Measurements from ENCODE around the gene ZRSR2. TPM values are rescaled to one million over a fixed set of nuclear protein-coding genes. Genes with fewer than 3 reads are reported as not detected.

Gene ZRSR2
- total RNA-seq, 1 experiment from 2014 or later: 3.0 TPM

GRCh38 chrX:15786915-15787314 is 3.4 kb upstream of the ZRSR2 start:
- Histone ChIP-seq H3K9me3 (ENCODE audit: control insufficient read depth, insufficient read depth, low read depth, low read length) (no peaks in the 10 kb centered on the region), H3K27ac (ENCODE audit: low read length) (no peak overlapping the region), H3K27me3 (ENCODE audit: control insufficient read depth, insufficient read depth, low read length) (no peaks in the 10 kb centered on the region), H3K36me3 (ENCODE audit: control insufficient read depth, insufficient read depth, low read length) (no peaks in the 10 kb centered on the region), H3K4me3 (ENCODE audit: low read depth in 2 of 2, low read length in 2 of 2) (no peak overlapping the region), H3K4me1 (ENCODE audit: control insufficient read depth, insufficient read depth, low read length) (no peaks in the 10 kb centered on the region)
- in situ Hi-C loops (cut with HindIII; ENCODE audit: low pct_unique_long_range_greater_than_20kb, low sequenced_read_pairs): no loop called here
- TF ChIP-seq SIN3A (IDR thresholded peaks at IDR 0.05; ENCODE audit: borderline replicate concordance, insufficient read depth, low read depth, low read length): no peak
- TF ChIP-seq, protein P1, sequence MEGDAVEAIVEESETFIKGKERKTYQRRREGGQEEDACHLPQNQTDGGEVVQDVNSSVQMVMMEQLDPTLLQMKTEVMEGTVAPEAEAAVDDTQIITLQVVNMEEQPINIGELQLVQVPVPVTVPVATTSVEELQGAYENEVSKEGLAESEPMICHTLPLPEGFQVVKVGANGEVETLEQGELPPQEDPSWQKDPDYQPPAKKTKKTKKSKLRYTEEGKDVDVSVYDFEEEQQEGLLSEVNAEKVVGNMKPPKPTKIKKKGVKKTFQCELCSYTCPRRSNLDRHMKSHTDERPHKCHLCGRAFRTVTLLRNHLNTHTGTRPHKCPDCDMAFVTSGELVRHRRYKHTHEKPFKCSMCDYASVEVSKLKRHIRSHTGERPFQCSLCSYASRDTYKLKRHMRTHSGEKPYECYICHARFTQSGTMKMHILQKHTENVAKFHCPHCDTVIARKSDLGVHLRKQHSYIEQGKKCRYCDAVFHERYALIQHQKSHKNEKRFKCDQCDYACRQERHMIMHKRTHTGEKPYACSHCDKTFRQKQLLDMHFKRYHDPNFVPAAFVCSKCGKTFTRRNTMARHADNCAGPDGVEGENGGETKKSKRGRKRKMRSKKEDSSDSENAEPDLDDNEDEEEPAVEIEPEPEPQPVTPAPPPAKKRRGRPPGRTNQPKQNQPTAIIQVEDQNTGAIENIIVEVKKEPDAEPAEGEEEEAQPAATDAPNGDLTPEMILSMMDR (IDR thresholded peaks at IDR 0.05): no peak
- TF ChIP-seq TCF7L2 (IDR thresholded peaks at IDR 0.05; ENCODE audit: low read depth, low read length): no peak
- TF ChIP-seq POLR2AphosphoS5 (IDR thresholded peaks at IDR 0.05; ENCODE audit: low read depth, low read length): no peak
- TF ChIP-seq REST (IDR thresholded peaks at IDR 0.05; ENCODE audit: insufficient read depth in 1 of 2, low read depth in 2 of 2, low read length in 1 of 2): no peak
- ATAC-seq (no peak), DNase-seq (ENCODE audit: low read depth, low spot score) (no peak)
- CTCF ChIA-PET: no interaction called here
- POLR2A ChIA-PET: no interaction called here
- intact Hi-C loops (cut with micrococcal nuclease; ENCODE audit: unreplicated experiment): no loop called here
- no TSS peak for BruUV-seq (replicated peaks)

DNA sequence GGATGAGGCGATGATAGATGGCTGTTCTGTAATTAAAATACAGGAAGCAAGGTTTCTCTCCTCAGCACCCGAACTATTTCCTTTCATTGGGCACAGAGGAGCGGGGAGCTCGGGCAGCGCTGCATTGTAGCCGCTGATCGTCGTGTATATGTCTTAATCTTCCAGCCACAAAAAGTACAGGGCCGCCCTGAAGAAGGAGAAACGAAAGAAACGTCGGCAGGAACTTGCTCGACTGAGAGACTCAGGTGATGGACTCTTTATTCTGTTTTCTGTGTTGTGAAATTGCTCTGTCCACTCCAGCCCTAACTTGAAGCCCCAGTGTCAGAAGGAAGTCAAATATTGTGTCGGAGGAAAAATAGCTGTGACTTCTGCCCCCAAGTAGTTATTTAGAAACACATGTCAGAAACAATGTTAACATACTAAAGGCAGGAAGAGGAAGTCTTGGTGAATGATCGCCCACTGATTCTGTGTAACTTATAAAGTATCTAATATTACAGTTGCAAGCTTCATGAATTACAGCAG is 546 bp downstream of the ZRSR2 start:
- BruUV-seq (replicated peaks): TSS peak; percentile 93
- intact Hi-C loops (cut with micrococcal nuclease; ENCODE audit: unreplicated experiment): no loop called here
- no peaks in the 10 kb centered on the region for H3K9me3 ChIP-seq (ENCODE audit: control insufficient read depth, insufficient read depth, low read depth, low read length)
- no peaks in the 10 kb centered on the region for H3K27me3 ChIP-seq (ENCODE audit: control insufficient read depth, insufficient read depth, low read length)
- H3K4me1 ChIP-seq (ENCODE audit: control insufficient read depth, insufficient read depth, low read length): no peaks in the 10 kb centered on the region
- TF ChIP-seq REST (IDR thresholded peaks at IDR 0.05; ENCODE audit: insufficient read depth in 1 of 2, low read depth in 2 of 2, low read length in 1 of 2) (no peak), TCF7L2 (IDR thresholded peaks at IDR 0.05; ENCODE audit: low read depth, low read length) (no peak), SIN3A (IDR thresholded peaks at IDR 0.05; ENCODE audit: borderline replicate concordance, insufficient read depth, low read depth, low read length) (no peak), POLR2AphosphoS5 (IDR thresholded peaks at IDR 0.05; ENCODE audit: low read depth, low read length) (no peak)
- TF ChIP-seq, protein P1 (IDR thresholded peaks at IDR 0.05): no peak
- H3K36me3 ChIP-seq (ENCODE audit: control insufficient read depth, insufficient read depth, low read length): no peaks in the 10 kb centered on the region
- DNase-seq (ENCODE audit: low read depth, low spot score): no peak
- ChIA-PET POLR2A (no interaction called here), CTCF (interaction anchor here (0.6 kb wide), 1 partner anchor 359 kb away, joined by 3 read pairs; no protein-coding TSS in a partner anchor)
- ATAC-seq: peak; percentile 39; the same call in 1 of the 2 replicates
- H3K4me3 ChIP-seq (ENCODE audit: low read depth in 2 of 2, low read length in 2 of 2): peak overlapping the region; percentile 71 to 73
- peak overlapping the region; percentile 74 for H3K27ac ChIP-seq (ENCODE audit: low read length)
- in situ Hi-C loops (cut with HindIII; ENCODE audit: low pct_unique_long_range_greater_than_20kb, low sequenced_read_pairs): no loop called here
